NB4 (cell line): Measurements from ENCODE around the gene DIPK1C.

Experiments
- DNase-seq: peaks from one replicate; pipeline ENCODE4 v3.0.0; 2010; ENCODE audit warnings: low read depth
- H3K4me3 ChIP-seq: one replicate; pipeline ENCODE4 v1.5.1; 2011; ENCODE audit warnings: mild to moderate bottlenecking, low read depth, low read length, moderate library complexity
- MYC ChIP-seq: IDR thresholded peaks from 2 replicates; pipeline ENCODE4 v1.6.1; 2011; ENCODE audit warnings: low read depth, low read length
- POLR2A ChIP-seq: IDR thresholded peaks from 2 replicates; pipeline ENCODE4 v1.6.1; 2011; ENCODE audit warnings: mild to moderate bottlenecking; ENCODE audit not compliant: insufficient read length; ENCODE audit errors: extremely low read depth
- TF ChIP-seq, protein P1 (sequence below): IDR thresholded peaks from one replicate; pipeline ENCODE4 v1.5.1; 2012; ENCODE audit warnings: low read depth, low read length
- TF ChIP-seq, protein P2 (sequence below): IDR thresholded peaks from 2 replicates; pipeline ENCODE4 v1.6.1; 2011; ENCODE audit warnings: low read depth, low read length

DIPK1C gene

DNA sequence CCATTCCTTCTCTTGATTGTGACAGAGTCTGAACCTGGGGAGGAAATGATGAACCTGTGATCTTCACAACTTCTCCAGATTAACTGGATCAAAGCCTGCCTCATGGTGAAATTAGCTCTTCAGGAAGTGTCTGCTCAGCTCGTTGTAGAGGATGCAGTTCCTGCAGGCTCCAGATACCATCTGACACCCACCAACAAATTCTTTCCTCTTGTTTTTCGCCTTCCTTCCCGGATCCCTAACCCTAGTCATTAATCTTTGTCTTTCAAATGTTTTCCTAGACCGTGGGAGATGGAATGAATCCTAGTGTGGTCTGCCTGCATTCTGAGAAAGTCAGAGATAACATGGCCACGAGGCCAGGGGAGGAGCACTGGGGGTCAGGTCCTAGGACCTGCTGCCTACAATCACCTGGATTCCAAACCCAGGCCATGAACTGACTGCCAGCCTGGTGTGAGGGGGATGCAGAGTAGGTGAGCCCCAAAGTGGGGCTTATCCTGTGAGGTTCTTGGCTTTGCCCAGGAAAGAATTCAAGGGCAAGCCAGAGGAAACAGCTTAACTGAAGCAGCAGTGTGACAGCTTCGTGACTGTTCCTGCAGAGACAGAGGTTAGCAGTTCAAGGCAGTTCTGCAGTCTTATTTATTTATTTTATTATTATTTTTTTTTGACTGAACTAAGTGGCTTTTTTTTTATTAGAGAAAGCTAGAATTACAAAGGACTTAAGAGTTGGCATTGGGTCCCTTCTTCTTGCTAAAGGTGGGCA is 67.8 kb downstream of the DIPK1C start:
- no peak overlapping the region for H3K4me3 ChIP-seq
- DNase-seq: no peak
- TF ChIP-seq MYC (no peak), POLR2A (no peak)
- TF ChIP-seq, protein P1, sequence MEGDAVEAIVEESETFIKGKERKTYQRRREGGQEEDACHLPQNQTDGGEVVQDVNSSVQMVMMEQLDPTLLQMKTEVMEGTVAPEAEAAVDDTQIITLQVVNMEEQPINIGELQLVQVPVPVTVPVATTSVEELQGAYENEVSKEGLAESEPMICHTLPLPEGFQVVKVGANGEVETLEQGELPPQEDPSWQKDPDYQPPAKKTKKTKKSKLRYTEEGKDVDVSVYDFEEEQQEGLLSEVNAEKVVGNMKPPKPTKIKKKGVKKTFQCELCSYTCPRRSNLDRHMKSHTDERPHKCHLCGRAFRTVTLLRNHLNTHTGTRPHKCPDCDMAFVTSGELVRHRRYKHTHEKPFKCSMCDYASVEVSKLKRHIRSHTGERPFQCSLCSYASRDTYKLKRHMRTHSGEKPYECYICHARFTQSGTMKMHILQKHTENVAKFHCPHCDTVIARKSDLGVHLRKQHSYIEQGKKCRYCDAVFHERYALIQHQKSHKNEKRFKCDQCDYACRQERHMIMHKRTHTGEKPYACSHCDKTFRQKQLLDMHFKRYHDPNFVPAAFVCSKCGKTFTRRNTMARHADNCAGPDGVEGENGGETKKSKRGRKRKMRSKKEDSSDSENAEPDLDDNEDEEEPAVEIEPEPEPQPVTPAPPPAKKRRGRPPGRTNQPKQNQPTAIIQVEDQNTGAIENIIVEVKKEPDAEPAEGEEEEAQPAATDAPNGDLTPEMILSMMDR: no peak
- TF ChIP-seq, protein P2, sequence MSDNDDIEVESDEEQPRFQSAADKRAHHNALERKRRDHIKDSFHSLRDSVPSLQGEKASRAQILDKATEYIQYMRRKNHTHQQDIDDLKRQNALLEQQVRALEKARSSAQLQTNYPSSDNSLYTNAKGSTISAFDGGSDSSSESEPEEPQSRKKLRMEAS: no peak

DNA sequence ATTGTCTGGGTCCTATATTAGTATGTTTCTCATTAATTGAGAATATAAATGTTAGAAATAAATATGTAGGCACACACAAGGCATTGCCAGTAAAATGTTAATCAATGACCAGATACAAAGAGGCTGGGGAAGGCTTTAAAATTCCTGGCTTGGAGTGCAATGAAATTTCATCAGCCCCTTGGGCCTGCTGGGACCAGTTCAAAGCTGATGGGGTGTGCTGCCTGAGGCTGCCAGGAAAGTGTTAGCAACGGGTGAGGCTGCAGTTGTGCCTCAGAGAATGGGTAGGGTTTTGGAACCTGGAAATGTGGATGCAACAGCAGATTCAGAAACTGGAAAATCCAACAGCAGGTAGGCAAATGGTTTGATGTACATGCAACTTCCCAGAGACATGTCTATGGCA is 68.9 kb downstream of the DIPK1C start:
- TF ChIP-seq MYC (no peak), POLR2A (no peak)
- TF ChIP-seq, protein P1: no peak
- TF ChIP-seq, protein P2: no peak
- DNase-seq: no peak
- H3K4me3 ChIP-seq: no peak overlapping the region

DNA sequence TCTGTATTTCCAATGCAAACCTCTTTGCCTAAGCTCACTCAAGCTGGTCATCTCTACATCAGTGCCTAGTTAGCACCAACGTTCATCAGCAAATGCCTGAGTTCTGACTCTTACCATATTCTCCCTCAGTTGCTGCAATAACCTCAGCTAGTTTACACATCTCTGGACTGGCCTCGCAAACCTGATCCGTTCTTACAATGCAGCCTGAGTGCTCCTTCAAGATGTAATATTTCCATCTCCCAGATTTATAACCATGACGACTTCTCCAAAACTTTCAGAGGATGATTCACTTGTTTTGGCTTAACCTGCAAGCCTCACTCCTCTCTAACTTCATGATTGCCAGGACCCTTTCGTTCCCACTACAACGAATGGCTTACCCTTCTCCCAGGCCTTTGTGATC is 69.7 kb downstream of the DIPK1C start:
- TF ChIP-seq, protein P1: no peak
- no peak for TF ChIP-seq POLR2A
- TF ChIP-seq MYC: no peak
- TF ChIP-seq, protein P2: no peak
- no peak overlapping the region for H3K4me3 ChIP-seq
- no peak for DNase-seq
